Uterine smooth muscle cell (primary cell): ENCODE results near the gene GMPR. TPM values are rescaled to one million over a fixed set of nuclear protein-coding genes. Genes with fewer than 3 reads are reported as not detected.

ENCODE experiments used
- total RNA-seq: library from RNA; depleted of rRNA; stranded (reverse); fragments of >200 nt; gene quantifications from 2 replicates; pipeline ENCODE4 v1.2.3, GENCODE V29; 2014

The GMPR gene
- 8.1 and 9.1 TPM in 2 replicates for total RNA-seq

GRCh38 chr6:16238057-16238962 lies at the start of gene GMPR:
Gene GMPR (plus strand): TSS chr6:16238587. CDS start chr6:16238694, 107 bp downstream.

Other genes starting within 250 kb of the GMPR start
- 5.9 and 7.7 TPM in 2 replicates for gene MYLIP, start 109.5 kb upstream of the GMPR start, total RNA-seq